ENCODE data around the gene LARP4B.

Gene LARP4B

GRCh38 chr10:921471-922414, 9.8 kb downstream of the LARP4B start:
- no peak for DNase-seq

DNA sequence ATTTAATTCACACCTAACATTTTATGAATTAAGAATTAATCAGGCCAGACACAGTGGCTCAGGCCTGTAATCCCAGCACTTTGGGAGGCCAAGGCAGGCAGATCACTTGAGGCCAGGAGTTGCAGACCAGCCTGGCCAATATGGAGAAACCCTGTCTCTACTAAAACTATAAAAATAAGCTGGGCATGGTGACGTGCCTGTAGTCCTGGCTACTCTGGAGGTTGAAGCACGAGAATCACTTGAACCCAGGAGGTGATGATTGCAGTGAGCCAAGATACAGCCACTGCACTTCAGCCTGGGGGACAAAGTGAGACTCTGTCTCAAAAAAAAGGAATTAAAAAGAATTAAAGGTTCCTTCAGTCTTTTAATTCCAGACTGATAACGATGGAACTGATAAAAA, 11.1 kb downstream of the LARP4B start:
- DNase-seq, result no peak

GRCh38 chr10:919481-919880, 12.0 kb downstream of the LARP4B start:
- no peak for DNase-seq

DNA sequence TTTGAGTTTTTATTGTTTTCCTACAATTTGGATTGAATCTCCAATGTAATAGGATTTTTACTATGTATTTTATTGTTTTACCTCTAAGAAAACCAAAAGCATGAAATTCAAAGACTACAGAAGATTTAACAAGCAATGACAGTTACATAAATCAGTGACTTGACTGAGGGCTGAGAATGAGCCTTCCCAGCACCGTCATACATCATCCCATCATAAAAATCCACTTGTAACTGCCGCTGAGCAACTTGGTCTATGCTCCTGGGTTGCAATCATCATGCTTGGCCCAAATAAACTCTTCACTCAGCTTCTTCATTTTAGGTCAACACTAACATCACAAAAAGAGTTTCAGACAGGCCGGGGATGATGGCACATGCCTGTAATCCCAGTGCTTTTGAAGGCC, 13.5 kb downstream of the LARP4B start:
- DNase-seq, result no peak

DNA sequence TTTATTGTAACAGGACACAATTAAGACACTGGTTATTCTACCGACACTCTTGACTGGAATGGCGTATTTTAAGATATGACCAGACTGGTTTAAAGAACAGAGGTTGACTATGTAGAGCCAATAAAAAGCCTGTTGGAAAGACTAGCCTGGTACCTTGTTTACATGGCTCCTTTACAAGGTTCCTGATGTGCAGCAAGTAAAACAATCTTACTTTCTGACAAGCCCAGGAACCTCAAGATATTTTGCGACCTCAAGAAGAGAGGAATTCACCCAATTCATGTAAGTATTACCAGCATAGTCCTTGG, 14.1 kb downstream of the LARP4B start:
- DNase-seq, result no peak

DNA sequence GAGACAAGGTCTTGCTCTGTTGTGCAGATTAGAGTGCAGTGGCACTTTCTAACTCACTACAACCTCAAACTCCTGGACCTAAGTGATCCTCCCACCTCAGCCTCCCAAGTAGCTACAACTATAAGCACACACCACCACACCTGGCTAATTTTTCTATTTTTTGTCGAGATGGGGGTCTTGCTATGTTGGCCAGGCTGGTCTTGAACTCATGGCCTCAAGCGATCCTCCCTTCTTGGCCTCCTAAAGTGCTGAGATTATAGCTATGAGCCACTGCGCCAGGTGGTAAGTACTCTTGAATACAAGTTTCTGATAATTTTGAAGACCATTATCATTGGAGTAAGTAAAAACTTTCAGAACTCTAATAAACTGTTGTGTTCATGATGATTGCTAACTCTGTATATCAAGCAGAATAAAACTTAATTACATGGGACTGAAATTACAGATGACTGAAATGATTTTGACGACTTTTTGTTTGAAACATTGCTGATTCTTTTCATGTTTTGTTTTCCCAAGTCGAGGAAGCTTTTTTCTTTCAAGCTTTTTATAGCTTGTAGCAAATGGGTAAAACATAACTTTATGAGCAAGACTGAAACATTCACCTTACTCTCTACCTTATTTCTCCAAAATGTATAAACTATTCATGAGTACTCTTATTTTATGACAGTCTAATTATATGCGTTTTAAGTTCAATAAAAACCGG, 14.6 kb downstream of the LARP4B start:
- DNase-seq, result no peak

DNA sequence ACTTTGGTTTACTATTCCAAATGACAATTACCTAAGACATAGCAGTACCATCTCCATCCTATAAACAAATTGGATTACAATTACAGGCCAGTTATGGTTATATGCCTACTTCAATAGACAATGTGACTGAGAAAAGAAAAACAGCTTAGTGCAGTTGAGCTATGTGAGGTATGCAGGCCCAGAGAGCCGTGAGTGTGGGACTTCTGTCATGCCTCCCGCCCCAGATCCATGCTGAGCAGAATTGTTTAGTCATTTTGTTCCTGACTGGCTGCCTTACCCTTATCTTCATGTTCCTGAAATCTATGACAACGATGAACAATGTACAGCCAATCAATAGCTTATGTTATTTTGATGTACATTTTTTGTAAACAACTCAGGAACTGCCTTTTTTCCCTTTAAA, 21.7 kb downstream of the LARP4B start:
- no peak for DNase-seq

GRCh38 chr10:905972-906371, 25.5 kb downstream of the LARP4B start:
- no peak for DNase-seq

DNA sequence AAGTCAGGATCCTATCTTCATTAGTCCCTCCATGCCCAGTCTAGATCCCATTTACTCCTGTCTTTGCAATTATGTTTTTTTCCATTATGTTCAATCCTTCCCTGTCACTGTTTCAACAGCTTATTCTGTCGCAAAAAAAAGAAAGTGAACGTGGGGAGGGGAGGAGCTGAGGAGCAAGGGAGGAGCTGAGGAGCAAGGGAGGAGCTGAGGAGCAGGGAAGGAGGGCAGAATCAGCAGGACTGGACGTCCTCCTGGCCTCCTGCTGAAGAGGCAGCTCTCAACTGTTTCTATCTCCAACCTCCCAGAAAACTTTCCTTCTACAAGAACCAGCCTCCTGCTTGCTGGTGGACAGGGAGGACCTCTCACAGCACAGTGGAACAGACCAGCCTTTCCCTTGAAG, 26.0 kb downstream of the LARP4B start:
- no peak for DNase-seq

DNA sequence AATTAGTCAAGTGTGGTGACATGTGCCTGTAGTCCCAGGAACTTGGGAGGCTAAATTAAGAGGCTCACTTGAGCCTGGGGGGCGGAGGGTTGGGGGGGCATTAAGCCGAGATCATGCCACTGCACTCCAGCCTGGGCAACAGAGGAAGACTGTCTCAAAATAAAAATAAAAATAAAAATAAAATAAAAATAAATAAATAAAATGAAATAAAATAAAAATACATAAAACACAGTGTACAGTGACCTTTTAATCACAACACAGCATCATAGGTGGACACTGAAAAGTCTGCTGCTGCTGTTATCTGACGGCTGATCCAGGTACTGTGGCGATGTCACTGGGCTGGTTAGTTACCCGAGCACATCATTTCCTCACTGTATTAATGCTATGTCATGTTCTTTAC, 27.1 kb downstream of the LARP4B start:
- no peak for DNase-seq

GRCh38 chr10:898141-898540, 33.4 kb downstream of the LARP4B start:
- DNase-seq, result no peak

DNA sequence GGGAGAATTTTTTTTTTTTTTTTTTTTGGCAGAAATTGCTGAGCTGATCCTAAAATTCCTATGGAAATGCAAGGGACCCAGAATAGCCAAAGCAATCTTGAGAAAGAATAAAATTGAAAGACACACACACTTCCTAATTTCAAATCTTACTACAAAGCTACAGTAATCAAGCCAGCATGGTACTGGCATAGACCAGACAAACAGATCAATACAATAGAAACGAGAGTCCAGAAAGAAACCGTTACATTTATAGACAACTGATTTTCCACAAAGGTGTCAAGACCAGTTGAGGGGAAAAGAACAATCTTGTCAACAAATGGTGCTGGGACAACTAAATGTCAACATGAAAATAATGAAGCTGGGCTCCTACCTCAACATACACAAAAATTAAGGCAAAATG, 34.5 kb downstream of the LARP4B start:
- no peak for DNase-seq

DNA sequence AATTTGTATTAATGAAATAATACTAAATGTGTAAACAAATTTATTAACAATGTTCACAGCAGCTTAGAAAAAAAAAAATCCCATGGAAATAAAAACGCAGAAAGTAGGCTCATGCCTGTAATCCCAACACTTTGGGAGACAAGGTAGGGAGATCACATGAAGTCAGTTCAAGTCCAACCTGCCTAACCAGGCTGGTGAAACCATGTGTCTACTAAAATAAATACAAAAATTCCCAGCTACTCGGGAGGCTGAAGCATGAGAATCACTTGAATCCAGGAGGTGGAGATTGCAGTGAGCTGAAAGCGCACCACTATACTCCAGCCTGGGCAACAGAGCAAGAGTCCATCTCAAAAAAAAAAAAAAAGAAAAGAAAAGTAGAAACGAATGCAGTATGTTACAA, 36.2 kb downstream of the LARP4B start:
- no peak for DNase-seq

GRCh38 chr10:878895-879294, 52.6 kb downstream of the LARP4B start:
- no peak for DNase-seq

- DNase-seq, result no peak
Observed at GRCh38 chr10:878333-878759, 53.2 kb downstream of the LARP4B start.

- DNase-seq, result no peak
Observed at GRCh38 chr10:876438-876837, 55.1 kb downstream of the LARP4B start.

DNA sequence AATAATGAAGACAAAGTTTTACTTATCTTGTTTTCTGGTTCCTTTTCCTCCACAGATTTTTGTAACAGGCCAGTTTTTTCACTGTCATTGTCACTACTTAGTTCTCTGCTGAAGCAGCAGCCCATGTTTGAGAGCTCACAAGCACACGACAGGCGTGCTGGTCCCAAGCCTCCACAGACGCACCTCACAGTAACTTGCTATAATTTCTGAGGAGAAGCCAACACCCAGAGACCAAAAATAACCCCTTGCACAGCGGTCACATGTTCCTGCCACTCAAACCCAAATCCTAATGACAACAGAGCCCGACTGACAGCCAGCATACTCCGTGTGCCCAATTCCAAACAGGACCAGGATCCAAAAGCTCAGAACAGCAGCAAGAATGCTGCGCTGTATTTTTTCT, 58.5 kb downstream of the LARP4B start:
- DNase-seq, result no peak

- no peak for DNase-seq
Observed at GRCh38 chr10:871951-872403, 59.5 kb downstream of the LARP4B start.

- DNase-seq, result no peak
Observed at GRCh38 chr10:870564-871166, 60.8 kb downstream of the LARP4B start.

GRCh38 chr10:869171-869570, 62.3 kb downstream of the LARP4B start:
- DNase-seq, result no peak

GRCh38 chr10:867807-868206, 63.7 kb downstream of the LARP4B start:
- DNase-seq, result no peak

DNA sequence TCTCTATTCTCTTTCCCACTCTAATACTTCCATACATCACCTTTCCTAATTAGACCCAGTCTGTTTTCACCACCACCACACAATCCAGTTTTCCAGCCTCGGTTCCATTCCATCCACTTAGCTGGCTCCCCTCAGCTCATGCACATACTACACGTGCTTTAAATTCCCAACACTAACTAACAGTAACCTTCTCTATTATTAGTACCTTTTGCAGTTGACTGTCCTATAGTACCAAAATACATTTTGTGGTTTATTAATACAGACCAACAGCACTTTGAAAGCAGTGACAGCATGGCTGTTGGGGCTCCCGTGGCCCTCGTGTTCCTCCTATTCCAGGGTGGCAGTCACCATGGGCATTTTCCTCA, 64.9 kb downstream of the LARP4B start:
- DNase-seq, result no peak

GRCh38 chr10:865924-866576, 65.5 kb downstream of the LARP4B start:
- DNase-seq, result no peak

- DNase-seq, result no peak
Observed at GRCh38 chr10:865257-865656, 66.2 kb downstream of the LARP4B start.

Measured in SW 1271 (cell line).